ENCODE results near the gene TOX3.

Gene TOX3

GRCh38 chr16:52492789-52493357 lies 54.1 kb downstream of the TOX3 start:
- DNase-seq (ENCODE audit: low read depth): no peak

GRCh38 chr16:52491216-52491615 lies 55.7 kb downstream of the TOX3 start:
- no peak for DNase-seq (ENCODE audit: low read depth)

GRCh38 chr16:52489894-52490293 lies 57.0 kb downstream of the TOX3 start:
- no peak for DNase-seq (ENCODE audit: low read depth)

GRCh38 chr16:52488837-52489289 lies 58.1 kb downstream of the TOX3 start:
- DNase-seq (ENCODE audit: low read depth): no peak

DNA sequence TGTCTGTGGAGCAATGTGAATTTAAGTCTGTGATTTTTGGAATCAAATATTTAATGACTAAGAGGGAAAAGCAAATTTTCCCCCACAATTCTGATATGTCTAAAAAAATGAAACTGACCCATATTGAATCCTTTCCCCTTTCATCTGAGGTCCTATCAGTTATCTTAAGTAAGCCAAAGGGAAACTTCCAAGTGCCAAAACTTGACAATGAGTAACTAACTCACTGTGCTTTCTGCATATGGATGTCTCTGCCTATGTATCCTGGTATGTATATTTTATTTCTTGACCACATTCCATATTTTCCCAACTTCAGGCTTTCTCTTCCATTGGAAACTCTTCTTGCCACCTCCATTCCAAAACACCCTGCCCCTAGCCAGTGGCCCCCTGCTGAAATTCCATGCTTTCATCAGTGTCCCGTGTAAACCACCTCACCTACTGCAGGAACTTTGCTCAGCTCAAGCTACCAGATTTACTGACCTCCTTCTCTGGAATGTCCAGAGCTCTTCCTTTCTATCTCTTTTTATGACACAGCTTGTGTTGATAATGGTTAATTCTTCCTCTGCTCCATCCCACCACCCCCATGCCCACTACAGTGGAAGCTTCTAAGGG lies 59.0 kb downstream of the TOX3 start:
- no peak for DNase-seq (ENCODE audit: low read depth)

DNA sequence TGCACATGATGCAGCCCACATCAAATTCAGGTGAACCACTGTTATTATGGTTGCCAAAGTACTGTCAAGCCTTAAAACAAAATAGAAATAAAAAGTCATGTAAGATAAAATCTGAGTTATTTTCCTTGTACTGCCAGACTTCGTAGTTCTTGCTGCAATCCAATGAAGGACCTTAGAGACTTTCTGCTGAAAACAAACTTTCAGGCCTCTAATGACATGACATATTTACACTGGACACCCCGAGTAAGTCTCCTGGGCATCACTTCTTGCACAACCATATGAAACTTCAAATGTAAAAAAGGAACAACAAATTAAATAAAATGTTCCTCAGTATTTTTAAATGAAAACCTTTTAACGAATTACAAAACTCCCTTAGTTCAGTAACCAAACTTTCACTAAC lies 66.7 kb downstream of the TOX3 start:
- DNase-seq (ENCODE audit: low read depth): no peak

GRCh38 chr16:52476111-52476510 lies 70.8 kb downstream of the TOX3 start:
- no peak for DNase-seq (ENCODE audit: low read depth)

- DNase-seq (ENCODE audit: low read depth): no peak
Measured at GRCh38 chr16:52474679-52475078, 72.3 kb downstream of the TOX3 start.

- no peak for DNase-seq (ENCODE audit: low read depth)
Measured at GRCh38 chr16:52473096-52473495, 73.8 kb downstream of the TOX3 start.

DNA sequence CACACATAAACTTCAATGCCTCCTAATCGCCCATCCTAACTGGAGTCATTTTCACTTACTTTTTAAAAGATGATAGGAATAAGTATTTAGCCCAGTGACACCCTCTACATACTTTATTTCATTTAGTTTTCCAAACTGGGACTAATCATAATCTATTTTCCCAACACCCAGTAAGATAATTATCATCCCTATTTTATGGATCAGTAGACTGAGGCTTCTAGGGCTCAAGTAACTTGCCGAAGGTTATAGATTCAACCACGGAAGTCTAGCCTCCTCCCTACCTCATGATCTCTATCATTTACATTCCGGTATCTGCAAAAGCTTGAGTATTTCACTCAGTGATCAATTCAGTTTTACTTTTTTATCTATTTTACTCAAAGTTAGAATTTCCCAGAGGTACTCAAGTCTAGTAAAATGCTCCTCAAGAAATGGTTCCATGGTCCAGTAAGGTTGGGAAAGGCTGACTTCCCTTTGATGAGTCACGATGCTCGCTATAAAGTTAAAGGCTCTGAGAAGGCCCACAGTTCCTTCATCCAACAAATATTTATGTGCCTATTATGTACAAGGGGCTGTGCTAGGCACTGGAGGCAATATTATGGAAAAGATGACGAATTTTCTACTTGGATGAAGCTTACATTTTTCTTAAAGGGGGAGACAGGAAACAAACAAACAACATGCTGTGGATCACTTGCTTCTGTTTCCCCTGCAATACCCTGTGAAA lies 75.1 kb downstream of the TOX3 start:
- DNase-seq (ENCODE audit: low read depth): no peak

DNA sequence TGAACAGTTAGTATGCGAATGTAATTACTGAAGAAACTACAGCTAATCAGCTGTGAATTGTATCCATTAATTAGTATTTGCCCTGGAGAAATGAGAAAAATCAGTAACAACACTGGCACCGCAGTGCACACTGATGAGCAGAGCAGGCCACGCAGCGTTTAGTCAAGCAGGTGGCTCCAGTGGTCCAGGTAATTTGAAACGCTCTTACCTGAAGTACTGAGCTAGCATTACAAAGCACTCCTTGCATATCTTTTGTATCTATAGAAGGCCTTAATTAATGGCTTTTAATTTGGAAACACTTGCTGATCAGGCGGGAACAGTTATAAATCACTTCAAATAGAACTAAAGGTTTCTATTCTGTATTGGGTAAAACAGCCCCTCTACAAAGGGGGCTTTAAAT lies 76.4 kb downstream of the TOX3 start:
- no peak for DNase-seq (ENCODE audit: low read depth)

GRCh38 chr16:52469775-52470174 lies 77.2 kb downstream of the TOX3 start:
- DNase-seq (ENCODE audit: low read depth): no peak

GRCh38 chr16:52469091-52469490 lies 77.9 kb downstream of the TOX3 start:
- no peak for DNase-seq (ENCODE audit: low read depth)

- DNase-seq (ENCODE audit: low read depth): no peak
Measured at GRCh38 chr16:52467753-52468152, 79.2 kb downstream of the TOX3 start.

DNA sequence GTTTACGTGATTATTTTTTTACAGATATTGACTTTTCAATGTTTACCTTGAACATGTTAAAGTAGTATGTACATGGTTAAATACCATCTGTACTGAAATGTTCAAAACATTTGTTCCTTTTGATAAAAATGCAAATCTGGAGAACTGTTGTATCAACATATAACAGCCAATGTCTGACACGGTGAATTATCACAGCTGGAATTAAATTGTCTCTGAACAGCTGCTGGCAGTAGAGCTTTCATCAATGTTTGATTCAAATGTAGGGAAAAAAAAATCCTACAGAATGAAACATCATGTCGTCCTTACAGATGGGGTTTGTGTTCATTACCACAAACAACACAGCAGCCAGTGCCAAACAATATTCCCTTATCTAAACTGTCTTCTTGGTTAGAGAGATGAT lies 79.9 kb downstream of the TOX3 start:
- DNase-seq (ENCODE audit: low read depth): no peak

DNA sequence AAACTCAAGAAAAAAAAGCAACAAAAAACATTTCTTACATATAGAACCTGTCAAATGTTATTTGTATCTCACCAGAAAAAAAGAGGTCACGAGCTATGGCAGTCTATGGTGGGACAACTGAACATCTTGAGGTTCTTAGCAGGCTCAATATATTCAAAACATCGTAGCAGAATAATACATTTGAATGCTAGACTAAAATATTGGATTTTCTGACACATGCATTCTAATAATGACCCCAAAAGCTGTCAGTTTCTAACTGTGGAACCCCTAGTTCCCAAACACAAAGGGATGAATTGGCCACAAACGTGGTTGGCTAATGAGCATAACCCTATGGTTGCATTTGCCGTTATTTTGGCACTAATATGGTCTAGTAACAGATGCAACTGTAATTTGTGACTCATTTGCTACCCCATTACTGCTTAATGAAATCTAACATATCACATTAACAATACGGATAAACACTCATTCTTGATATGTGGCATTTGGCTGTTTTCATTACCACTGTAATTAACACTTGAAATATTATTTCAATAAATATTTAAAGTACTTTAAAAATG lies 81.2 kb downstream of the TOX3 start:
- DNase-seq (ENCODE audit: low read depth): no peak

GRCh38 chr16:52463904-52464303 lies 83.0 kb downstream of the TOX3 start:
- DNase-seq (ENCODE audit: low read depth): no peak

- no peak for DNase-seq (ENCODE audit: low read depth)
Measured at GRCh38 chr16:52462816-52463215, 84.1 kb downstream of the TOX3 start.

DNA sequence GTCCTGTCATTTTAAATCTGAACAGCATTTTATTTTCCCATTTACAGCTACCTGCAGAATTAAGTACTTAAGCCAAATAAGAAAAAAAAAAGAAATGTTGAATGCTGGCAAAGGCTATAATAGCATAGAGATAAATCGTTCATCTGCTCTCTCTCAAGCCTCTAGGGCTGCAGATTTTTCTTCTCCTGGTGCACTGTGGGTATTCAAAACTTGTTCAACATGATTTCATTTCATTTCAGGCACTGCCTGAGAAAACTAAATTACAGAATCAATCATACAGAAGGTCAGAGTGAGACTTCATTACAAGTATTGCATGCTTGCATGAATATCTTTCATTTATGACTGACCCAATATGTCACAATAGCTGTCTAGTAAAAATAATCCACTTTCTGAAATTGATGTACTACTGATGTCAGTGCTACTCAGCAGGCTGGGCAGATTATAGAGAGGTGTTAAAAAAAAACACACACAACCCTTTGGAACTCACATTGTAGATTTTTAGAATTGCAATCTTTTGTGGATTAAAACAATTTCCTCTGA lies 86.2 kb downstream of the TOX3 start:
- no peak for DNase-seq (ENCODE audit: low read depth)

DNA sequence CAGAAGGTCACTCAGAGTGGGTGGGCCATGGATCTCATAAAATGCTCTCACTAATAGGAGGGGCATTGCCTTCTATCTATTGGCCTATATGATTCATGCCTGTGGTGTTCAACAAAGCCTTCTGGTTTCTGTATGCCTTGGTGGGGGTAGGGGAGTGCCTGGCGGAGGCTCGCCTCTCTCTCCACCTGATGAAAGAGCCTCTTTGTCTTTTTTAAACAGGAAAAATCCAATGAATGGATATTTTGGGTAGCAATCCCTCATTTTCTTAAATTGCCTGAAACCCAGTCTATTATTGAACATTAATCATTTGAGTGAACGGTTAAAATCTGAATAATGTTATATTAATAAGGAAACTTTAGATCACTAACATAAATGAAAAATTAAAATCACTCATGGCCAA lies 90.6 kb downstream of the TOX3 start:
- no peak for DNase-seq (ENCODE audit: low read depth)

GRCh38 chr16:52455549-52456277 lies 91.2 kb downstream of the TOX3 start:
- no peak for DNase-seq (ENCODE audit: low read depth)

DNA sequence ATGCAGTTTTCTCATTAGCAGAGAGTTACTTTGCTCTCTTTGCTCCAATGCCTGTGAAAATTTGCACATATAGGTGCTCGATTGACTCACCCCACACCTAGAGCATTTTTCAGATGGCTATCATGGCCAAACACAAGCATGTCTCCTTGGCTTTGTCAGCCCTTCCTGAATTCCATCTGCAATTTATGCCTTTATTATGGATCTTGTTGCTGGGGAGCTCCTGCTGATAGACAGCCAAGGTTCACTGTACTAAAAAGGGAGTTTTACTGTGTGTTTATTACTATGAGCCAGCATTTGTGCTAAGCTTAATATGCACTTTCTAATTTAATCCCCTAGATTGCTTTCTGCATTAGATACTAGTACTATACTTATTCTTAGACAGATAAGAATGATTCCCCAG lies 93.3 kb downstream of the TOX3 start:
- no peak for DNase-seq (ENCODE audit: low read depth)
